WTC11 (cell line): ENCODE data around the gene PELI3. TPM values are rescaled to one million over a fixed set of nuclear protein-coding genes. Genes with fewer than 3 reads are reported as not detected.

Source experiments
- ATAC-seq: fragments of 200-7000 bp; cut with Tn5 transposase; 2 replicates; pipeline ENCODE4 v1.10.0; 2021; ENCODE audit warnings: mild to moderate bottlenecking, moderate library complexity
- CTCF ChIA-PET: fragments of 300-600 bp; sonication (Branson Sonifier 250); formaldehyde crosslinking; loops from one replicate; lab custom pipeline; 2021; ENCODE audit warnings: antibody characterized with exemption; lab: Charles Lee
- POLR2A ChIA-PET: fragments of 350-600 bp; sonication (Branson Sonifier 250); formaldehyde crosslinking; loops from one replicate; lab custom pipeline; 2021; ENCODE audit warnings: antibody characterized with exemption; lab: Charles Lee
- DNase-seq: peaks from one replicate; pipeline ENCODE4 v3.0.0; 2021; ENCODE audit warnings: low spot score
- H3K27ac Mint-ChIP-seq: 2 replicates; pipeline ENCODE4 v1.8.0; 2021; ENCODE audit warnings: mixed read lengths
- H3K27me3 Mint-ChIP-seq: 2 replicates; pipeline ENCODE4 v1.8.0; 2021; ENCODE audit warnings: low read depth, mild to moderate bottlenecking, moderate library complexity, mixed read lengths
- H3K36me3 Mint-ChIP-seq: 2 replicates; pipeline ENCODE4 v1.8.0; 2021; ENCODE audit warnings: mixed read lengths
- H3K4me1 Mint-ChIP-seq: 2 replicates; pipeline ENCODE4 v1.8.0; 2022; ENCODE audit warnings: mixed read lengths
- H3K4me3 Mint-ChIP-seq: 2 replicates; pipeline ENCODE4 v1.8.0; 2021; ENCODE audit warnings: mild to moderate bottlenecking, moderate library complexity, mixed read lengths
- H3K9me3 Mint-ChIP-seq: 2 replicates; pipeline ENCODE4 v1.8.0; 2021; ENCODE audit warnings: mixed read lengths
- ATF3 ChIP-seq: sonication (generic); formaldehyde crosslinking; conservative IDR thresholded peaks from 2 replicates; pipeline ENCODE4 v1.8.1; 2022; ENCODE audit warnings: mild to moderate bottlenecking, missing genetic modification reagents
- CTCF ChIP-seq: fragments of 200-600 bp; IDR thresholded peaks from 2 replicates; pipeline ENCODE4 v1.8.0; 2022; ENCODE audit warnings: antibody characterized with exemption
- GABPB1 ChIP-seq: sonication (generic); formaldehyde crosslinking; IDR thresholded peaks from 2 replicates; pipeline ENCODE4 v1.8.1; 2023; ENCODE audit warnings: mild to moderate bottlenecking, missing genetic modification reagents
- GTF2I ChIP-seq: fragments of 250-450 bp; sonication (Bioruptor Pico); conservative IDR thresholded peaks from 2 replicates; pipeline ENCODE4 v1.4.0; 2021; ENCODE audit warnings: mild to moderate bottlenecking
- IRF1 ChIP-seq: sonication (generic); formaldehyde crosslinking; IDR thresholded peaks from 2 replicates; pipeline ENCODE4 v1.8.0; 2023; ENCODE audit warnings: missing genetic modification reagents
- KAT7 ChIP-seq: sonication (generic); formaldehyde crosslinking; IDR thresholded peaks from 2 replicates; pipeline ENCODE4 v1.8.1; 2023; ENCODE audit warnings: missing genetic modification reagents, mild to moderate bottlenecking, borderline replicate concordance
- MAX ChIP-seq: sonication (generic); formaldehyde crosslinking; IDR thresholded peaks from 2 replicates; pipeline ENCODE4 v1.8.0; 2022; ENCODE audit warnings: mild to moderate bottlenecking, missing genetic modification reagents
- PRDM15 ChIP-seq: sonication (generic); formaldehyde crosslinking; IDR thresholded peaks from 2 replicates; pipeline ENCODE4 v1.8.0; 2022; ENCODE audit warnings: missing genetic modification reagents
- PRRX2 ChIP-seq: fragments of 250-450 bp; sonication (Bioruptor Pico); IDR thresholded peaks from 2 replicates; pipeline ENCODE4 v1.8.0; 2021; ENCODE audit warnings: mild to moderate bottlenecking
- RORB ChIP-seq: fragments of 250-450 bp; sonication (Bioruptor Pico); IDR thresholded peaks from 2 replicates; pipeline ENCODE4 v1.9.0; 2021; ENCODE audit warnings: mild to moderate bottlenecking
- TCF7 ChIP-seq: sonication (generic); formaldehyde crosslinking; IDR thresholded peaks from 2 replicates; pipeline ENCODE4 v1.8.0; 2022; ENCODE audit warnings: mild to moderate bottlenecking, low read depth, missing genetic modification reagents, moderate library complexity
- USF2 ChIP-seq: sonication (generic); formaldehyde crosslinking; IDR thresholded peaks from 2 replicates; pipeline ENCODE4 v1.8.1; 2023; ENCODE audit warnings: mild to moderate bottlenecking, missing genetic modification reagents, moderate library complexity
- ZNF416 ChIP-seq: fragments of 250-450 bp; sonication (Bioruptor Pico); IDR thresholded peaks from 2 replicates; pipeline ENCODE4 v1.9.0; 2021; ENCODE audit warnings: mild to moderate bottlenecking, inconsistent platforms
- total RNA-seq: library from RNA; stranded (reverse); gene quantifications from 3 replicates; pipeline ENCODE4 v1.2.3, GENCODE V29; 2021
- TF ChIP-seq, protein P1 (sequence below): sonication (generic); formaldehyde crosslinking; IDR thresholded peaks from 2 replicates; pipeline ENCODE4 v1.8.1; 2022; ENCODE audit warnings: mild to moderate bottlenecking, moderate library complexity, missing genetic modification reagents

The PELI3 gene
- total RNA-seq, 1 experiment from 2014 or later: 7.8 TPM

DNA sequence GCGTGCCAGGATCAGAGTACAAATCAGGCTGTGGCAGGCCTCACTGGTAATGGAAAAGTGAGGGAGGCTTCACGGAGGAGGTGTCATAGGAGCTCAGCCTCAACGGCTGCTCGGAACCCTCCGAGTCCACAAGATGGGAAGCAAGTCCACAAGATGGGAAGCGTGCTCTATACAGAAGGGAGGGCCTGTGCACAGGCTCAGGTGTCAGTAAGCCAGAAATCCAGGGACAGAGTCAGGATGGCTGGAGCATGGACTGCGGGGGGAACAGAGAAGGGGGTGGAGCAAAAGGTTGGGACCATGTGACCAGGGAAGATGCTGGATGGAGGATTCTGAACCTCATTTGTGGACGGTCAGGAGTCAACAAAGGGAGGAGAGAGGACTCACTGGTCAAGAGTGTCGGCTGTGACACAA, 10.1 kb downstream of the PELI3 start (continued):
- TF ChIP-seq USF2 (CRISPR knock-in tag) (peak; percentile 81), RORB (no peak), ATF3 (CRISPR knock-in tag) (no peak), TCF7 (CRISPR knock-in tag) (no peak)
- TF ChIP-seq, protein P1, sequence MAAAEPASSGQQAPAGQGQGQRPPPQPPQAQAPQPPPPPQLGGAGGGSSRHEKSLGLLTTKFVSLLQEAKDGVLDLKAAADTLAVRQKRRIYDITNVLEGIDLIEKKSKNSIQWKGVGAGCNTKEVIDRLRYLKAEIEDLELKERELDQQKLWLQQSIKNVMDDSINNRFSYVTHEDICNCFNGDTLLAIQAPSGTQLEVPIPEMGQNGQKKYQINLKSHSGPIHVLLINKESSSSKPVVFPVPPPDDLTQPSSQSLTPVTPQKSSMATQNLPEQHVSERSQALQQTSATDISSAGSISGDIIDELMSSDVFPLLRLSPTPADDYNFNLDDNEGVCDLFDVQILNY (CRISPR knock-in tag): no peak

- ATAC-seq (no peak), DNase-seq (no peak)
- ChIA-PET CTCF (interaction anchor here (0.7 to 2.8 kb wide), 5 partner anchors 14 to 91 kb away, joined by 4 to 27 read pairs (median 18); partner anchors contain the start of gene MRPL11), POLR2A (no interaction called here)
- Mint-ChIP-seq H3K27me3 (no peaks in the 10 kb centered on the region), H3K9me3 (no peaks in the 10 kb centered on the region), H3K4me1 (peaks cover 26% of the 10 kb centered on the region), H3K27ac (peak overlapping the region; percentile 53; the same call in 1 of the 2 replicates), H3K4me3 (no peak overlapping the region), H3K36me3 (peaks cover 4% of the 10 kb centered on the region; the same call in 1 of the 2 replicates)
- TF ChIP-seq PRDM15 (CRISPR knock-in tag): peak; percentile 26; the same call in 1 of the 2 replicates
- TF ChIP-seq IRF1 (CRISPR knock-in tag): no peak
These were observed 10.8 kb downstream of the PELI3 start for GRCh38 chr11:66477263-66478201.

DNA sequence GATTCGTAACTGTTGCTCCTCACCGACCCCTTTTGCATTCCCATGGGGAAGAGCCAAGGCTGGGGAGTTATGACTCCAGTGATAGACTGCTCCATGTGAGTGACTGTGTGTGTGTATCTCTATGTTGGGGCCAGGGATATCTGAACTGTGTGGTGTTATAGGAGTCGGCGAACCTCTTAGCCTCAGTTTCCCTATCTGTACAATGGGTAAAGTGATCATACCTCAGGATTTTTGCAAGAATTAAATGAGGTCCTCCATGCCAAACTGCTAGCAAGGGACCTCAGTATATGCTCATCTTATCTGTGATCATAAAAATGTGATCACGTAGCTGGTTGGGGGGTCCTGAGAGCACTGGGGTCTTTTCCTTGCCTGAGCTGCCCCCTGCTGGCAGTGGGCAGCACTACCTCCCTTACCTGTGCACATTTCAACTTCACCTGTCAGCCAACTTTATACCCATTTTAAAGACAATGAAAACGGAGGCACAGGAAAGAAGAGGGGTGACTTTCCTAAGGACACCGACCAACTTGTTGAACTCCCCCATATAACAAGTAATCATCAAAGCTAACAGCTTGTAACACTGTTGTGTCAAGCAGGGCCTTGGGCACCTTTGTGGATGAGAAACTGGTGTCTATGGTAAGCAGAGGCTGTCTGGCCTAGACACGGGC, 12.2 kb downstream of the PELI3 start:
- no peak for TF ChIP-seq GABPB1 (CRISPR knock-in tag)
- 0 out of 2 replicates have a peak, but pooled peaks have one; percentile 30 for TF ChIP-seq PRRX2 (CRISPR knock-in tag)
- TF ChIP-seq ZNF416 (CRISPR knock-in tag): 0 out of 2 replicates have a peak, but pooled peaks have one; percentile 12
- no peak for TF ChIP-seq MAX
- TF ChIP-seq KAT7 (CRISPR knock-in tag): 0 out of 2 replicates have a peak, but pooled peaks have one; percentile 12
- peak; percentile 83 for TF ChIP-seq CTCF
- peak; percentile 88 for TF ChIP-seq GTF2I (CRISPR knock-in tag)
- ATAC-seq: no peak
- ChIA-PET POLR2A (interaction anchor here (1.0 to 1.8 kb wide), 2 partner anchors 50 to 61 kb away, joined by 3 to 8 read pairs; no protein-coding TSS in a partner anchor), CTCF (interaction anchor here (0.5 to 3.0 kb wide), 19 partner anchors 9 to 543 kb away, joined by 3 to 56 read pairs (median 11); partner anchors contain the start of genes CCDC87, CCS, MRPL11 and NPAS4)
- Mint-ChIP-seq H3K9me3 (no peaks in the 10 kb centered on the region), H3K27me3 (no peaks in the 10 kb centered on the region), H3K4me1 (peaks cover 26% of the 10 kb centered on the region), H3K36me3 (peaks cover 13% of the 10 kb centered on the region), H3K4me3 (peak overlapping the region; percentile 95), H3K27ac (peak overlapping the region; percentile 95)
- DNase-seq: peak; percentile 65
